Stimulated activated CD4-positive, alpha-beta T cell treated with anti-CD3 and anti-CD28 coated beads, TNF-alpha, amount 100 ng/mL, for 1 hour (primary cell): ENCODE results near the gene MTAP.

Experiments
- DNase-seq, 3 donors: peaks; one replicate each; pipeline ENCODE4 v3.0.0-alpha.2; 2020; ENCODE audit warnings: low read depth in 3 of 3, low spot score in 1 of 3

The MTAP gene

GRCh38 chr9:21802418-21803000, at the start of gene MTAP:
MTAP (plus strand) TSS chr9:21802636; CDS start chr9:21802749, 113 bp downstream.
- DNase-seq = peak; percentile 12 to 58 (median 33)

GRCh38 chr9:21753523-21753922, 48.9 kb upstream of the MTAP start:
- DNase-seq = no peak

- DNase-seq = no peak
Measured at GRCh38 chr9:21754741-21755140, 47.7 kb upstream of the MTAP start.

- no peak for DNase-seq
Measured at GRCh38 chr9:21758540-21758939, 43.9 kb upstream of the MTAP start.

- no peak for DNase-seq
Measured at GRCh38 chr9:21761309-21761901, 41.0 kb upstream of the MTAP start.

GRCh38 chr9:21762064-21762463, 40.4 kb upstream of the MTAP start:
- no peak for DNase-seq

GRCh38 chr9:21764846-21765245, 37.6 kb upstream of the MTAP start:
- DNase-seq = no peak

- DNase-seq = no peak
Measured at GRCh38 chr9:21766096-21766495, 36.3 kb upstream of the MTAP start.

- no peak for DNase-seq
Measured at GRCh38 chr9:21770871-21771560, 31.4 kb upstream of the MTAP start.

- no peak for DNase-seq
Measured at GRCh38 chr9:21777701-21778100, 24.7 kb upstream of the MTAP start.

- DNase-seq = no peak
Measured at GRCh38 chr9:21778304-21778703, 24.1 kb upstream of the MTAP start.

GRCh38 chr9:21779397-21779796, 23.0 kb upstream of the MTAP start:
- no peak for DNase-seq

- DNase-seq = no peak
Measured at GRCh38 chr9:21781656-21782055, 20.8 kb upstream of the MTAP start.

GRCh38 chr9:21782205-21782604, 20.2 kb upstream of the MTAP start:
- DNase-seq = no peak

- DNase-seq = no peak
Measured at GRCh38 chr9:21788752-21789151, 13.7 kb upstream of the MTAP start.

- DNase-seq = no peak
Measured at GRCh38 chr9:21789541-21790037, 12.8 kb upstream of the MTAP start.

GRCh38 chr9:21795483-21795882, 7.0 kb upstream of the MTAP start:
- no peak for DNase-seq

- DNase-seq = no peak
Measured at GRCh38 chr9:21796768-21797167, 5.7 kb upstream of the MTAP start.

GRCh38 chr9:21800931-21801682, 1.3 kb upstream of the MTAP start:
- no peak for DNase-seq

- DNase-seq = no peak
Measured at GRCh38 chr9:21801683-21802417, 586 bp upstream of the MTAP start.

GRCh38 chr9:21803649-21804048, 1.2 kb downstream of the MTAP start:
- no peak for DNase-seq
